ENCODE results near the gene C17orf113. TPM values are rescaled to one million over a fixed set of nuclear protein-coding genes. Genes with fewer than 3 reads are reported as not detected.

C17orf113 gene
- polyA plus RNA-seq, 1 donor = 2.4 TPM

- H3K4me3 ChIP-seq (ENCODE audit: low read length) = no peak overlapping the region
- peaks cover 32% of the 10 kb centered on the region for H3K27me3 ChIP-seq (ENCODE audit: control insufficient read depth, insufficient read depth, low read length)
- no peak for DNase-seq
- WGBS (ENCODE audit: insufficient coverage, low lambda C conversion rate) = no CpG with 5 or more reads among the region's 3 CpGs
- H3K4me1 ChIP-seq (ENCODE audit: control insufficient read depth, insufficient read depth, low read length) = peaks cover 7% of the 10 kb centered on the region
- no peaks in the 10 kb centered on the region for H3K36me3 ChIP-seq (ENCODE audit: control insufficient read depth, insufficient read depth, low read length)
- no peak overlapping the region for H3K27ac ChIP-seq (ENCODE audit: low read length)
- peaks cover 2% of the 10 kb centered on the region for H3K9me3 ChIP-seq (ENCODE audit: control insufficient read depth, low read depth, low read length)
Measured at GRCh38 chr17:42071810-42072209, 21.4 kb upstream of the C17orf113 start.

- Histone ChIP-seq H3K4me3 (ENCODE audit: low read length) (no peak overlapping the region), H3K9me3 (ENCODE audit: control insufficient read depth, low read depth, low read length) (peaks cover 2% of the 10 kb centered on the region), H3K27me3 (ENCODE audit: control insufficient read depth, insufficient read depth, low read length) (peaks cover 32% of the 10 kb centered on the region), H3K36me3 (ENCODE audit: control insufficient read depth, insufficient read depth, low read length) (no peaks in the 10 kb centered on the region), H3K27ac (ENCODE audit: low read length) (no peak overlapping the region), H3K4me1 (ENCODE audit: control insufficient read depth, insufficient read depth, low read length) (peaks cover 7% of the 10 kb centered on the region)
- whole genome bisulfite sequencing (ENCODE audit: insufficient coverage, low lambda C conversion rate) = no CpG with 5 or more reads among the region's 3 CpGs
- no peak for DNase-seq
Measured at GRCh38 chr17:42068979-42069378, 18.6 kb upstream of the C17orf113 start.

GRCh38 chr17:42067371-42068091 is 17.1 kb upstream of the C17orf113 start:
- DNase-seq = peak in 1 of 2 donors; percentile 57
- WGBS (ENCODE audit: insufficient coverage, low lambda C conversion rate) = no CpG with 5 or more reads among the region's 12 CpGs
- no peak overlapping the region for H3K27ac ChIP-seq (ENCODE audit: low read length)
- no peaks in the 10 kb centered on the region for H3K36me3 ChIP-seq (ENCODE audit: control insufficient read depth, insufficient read depth, low read length)
- peaks cover 2% of the 10 kb centered on the region for H3K9me3 ChIP-seq (ENCODE audit: control insufficient read depth, low read depth, low read length)
- H3K27me3 ChIP-seq (ENCODE audit: control insufficient read depth, insufficient read depth, low read length) = peaks cover 19% of the 10 kb centered on the region
- H3K4me3 ChIP-seq (ENCODE audit: low read length) = no peak overlapping the region
- H3K4me1 ChIP-seq (ENCODE audit: control insufficient read depth, insufficient read depth, low read length) = peaks cover 4% of the 10 kb centered on the region

GRCh38 chr17:42065201-42065600 is 14.8 kb upstream of the C17orf113 start:
- no peaks in the 10 kb centered on the region for H3K27me3 ChIP-seq (ENCODE audit: control insufficient read depth, insufficient read depth, low read length)
- DNase-seq = no peak
- WGBS (ENCODE audit: insufficient coverage, low lambda C conversion rate) = no CpG with 5 or more reads among the region's 2 CpGs

DNA sequence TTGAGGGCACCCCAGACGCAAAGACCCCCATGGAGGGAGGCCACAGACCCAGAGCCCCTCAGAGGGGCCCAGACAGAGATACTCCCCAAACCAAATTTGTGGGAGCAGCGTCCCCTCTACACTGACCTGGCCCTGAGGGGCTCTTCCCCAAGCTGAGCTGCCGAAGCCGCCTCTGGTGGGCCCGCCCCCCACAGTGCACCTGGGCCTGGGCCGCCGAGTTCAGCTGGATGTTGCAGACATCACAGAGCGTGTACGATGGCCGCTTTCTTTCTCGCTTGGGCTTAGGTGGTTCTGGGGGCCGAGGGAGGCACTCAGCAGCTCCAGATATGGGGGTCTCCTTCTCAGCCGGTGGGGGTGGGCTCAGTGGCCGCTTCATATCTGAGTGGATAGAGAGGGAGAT is 12.3 kb upstream of the C17orf113 start:
- no peak overlapping the region for H3K27ac ChIP-seq (ENCODE audit: low read length)
- H3K9me3 ChIP-seq (ENCODE audit: control insufficient read depth, low read depth, low read length) = no peaks in the 10 kb centered on the region
- DNase-seq = no peak
- no CpG with 5 or more reads among the region's 14 CpGs for WGBS (ENCODE audit: insufficient coverage, low lambda C conversion rate)
- peaks cover 2% of the 10 kb centered on the region for H3K27me3 ChIP-seq (ENCODE audit: control insufficient read depth, insufficient read depth, low read length)
- peaks cover 4% of the 10 kb centered on the region for H3K4me1 ChIP-seq (ENCODE audit: control insufficient read depth, insufficient read depth, low read length)
- no peak overlapping the region for H3K4me3 ChIP-seq (ENCODE audit: low read length)
- H3K36me3 ChIP-seq (ENCODE audit: control insufficient read depth, insufficient read depth, low read length) = no peaks in the 10 kb centered on the region

More at GRCh38 chr17:42065201-42065600, 14.8 kb upstream of the C17orf113 start:
- Histone ChIP-seq H3K27ac (ENCODE audit: low read length) (no peak overlapping the region), H3K9me3 (ENCODE audit: control insufficient read depth, low read depth, low read length) (no peaks in the 10 kb centered on the region), H3K4me3 (ENCODE audit: low read length) (no peak overlapping the region), H3K4me1 (ENCODE audit: control insufficient read depth, insufficient read depth, low read length) (peaks cover 4% of the 10 kb centered on the region), H3K36me3 (ENCODE audit: control insufficient read depth, insufficient read depth, low read length) (no peaks in the 10 kb centered on the region)

GRCh38 chr17:42061646-42062487 is 11.5 kb upstream of the C17orf113 start:
- no peak overlapping the region for H3K27ac ChIP-seq (ENCODE audit: low read length)
- H3K36me3 ChIP-seq (ENCODE audit: control insufficient read depth, insufficient read depth, low read length) = no peaks in the 10 kb centered on the region
- no peaks in the 10 kb centered on the region for H3K9me3 ChIP-seq (ENCODE audit: control insufficient read depth, low read depth, low read length)
- H3K4me1 ChIP-seq (ENCODE audit: control insufficient read depth, insufficient read depth, low read length) = no peaks in the 10 kb centered on the region
- DNase-seq = no peak
- no peak overlapping the region for H3K4me3 ChIP-seq (ENCODE audit: low read length)
- WGBS (ENCODE audit: insufficient coverage, low lambda C conversion rate) = no CpG with 5 or more reads among the region's 5 CpGs
- peaks cover 2% of the 10 kb centered on the region for H3K27me3 ChIP-seq (ENCODE audit: control insufficient read depth, insufficient read depth, low read length)

DNA sequence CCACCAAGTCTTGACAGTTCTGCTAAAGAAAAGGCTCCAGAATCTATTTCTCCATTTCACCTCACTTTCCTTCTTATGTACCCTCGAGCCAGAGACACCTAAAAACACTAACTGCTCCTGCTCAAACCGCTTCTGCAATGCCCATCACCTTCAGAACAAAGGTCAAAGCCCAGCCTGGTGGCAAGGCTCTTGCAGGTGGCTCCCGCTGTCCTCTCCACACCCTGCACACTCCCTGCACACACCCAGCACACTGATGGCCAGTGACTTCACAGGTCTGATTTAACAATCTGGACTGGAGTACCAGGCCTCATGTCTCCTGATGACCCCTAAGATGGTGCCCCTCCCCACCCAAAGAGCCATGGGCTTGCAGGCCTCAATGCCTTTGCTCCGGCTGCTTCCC is 9.8 kb upstream of the C17orf113 start:
- Histone ChIP-seq H3K36me3 (ENCODE audit: control insufficient read depth, insufficient read depth, low read length) (no peaks in the 10 kb centered on the region), H3K27me3 (ENCODE audit: control insufficient read depth, insufficient read depth, low read length) (peaks cover 12% of the 10 kb centered on the region), H3K4me3 (ENCODE audit: low read length) (no peak overlapping the region), H3K9me3 (ENCODE audit: control insufficient read depth, low read depth, low read length) (no peaks in the 10 kb centered on the region), H3K4me1 (ENCODE audit: control insufficient read depth, insufficient read depth, low read length) (no peaks in the 10 kb centered on the region), H3K27ac (ENCODE audit: low read length) (no peak overlapping the region)
- no CpG with 5 or more reads among the region's 4 CpGs for WGBS (ENCODE audit: insufficient coverage, low lambda C conversion rate)
- DNase-seq = no peak

- Histone ChIP-seq H3K4me3 (ENCODE audit: low read length) (no peak overlapping the region), H3K4me1 (ENCODE audit: control insufficient read depth, insufficient read depth, low read length) (no peaks in the 10 kb centered on the region), H3K27me3 (ENCODE audit: control insufficient read depth, insufficient read depth, low read length) (peaks cover 16% of the 10 kb centered on the region), H3K27ac (ENCODE audit: low read length) (no peak overlapping the region), H3K36me3 (ENCODE audit: control insufficient read depth, insufficient read depth, low read length) (no peaks in the 10 kb centered on the region), H3K9me3 (ENCODE audit: control insufficient read depth, low read depth, low read length) (no peaks in the 10 kb centered on the region)
- no CpG with 5 or more reads among the region's 4 CpGs for WGBS (ENCODE audit: insufficient coverage, low lambda C conversion rate)
- DNase-seq = no peak
Measured at GRCh38 chr17:42059815-42060214, 9.4 kb upstream of the C17orf113 start.

DNA sequence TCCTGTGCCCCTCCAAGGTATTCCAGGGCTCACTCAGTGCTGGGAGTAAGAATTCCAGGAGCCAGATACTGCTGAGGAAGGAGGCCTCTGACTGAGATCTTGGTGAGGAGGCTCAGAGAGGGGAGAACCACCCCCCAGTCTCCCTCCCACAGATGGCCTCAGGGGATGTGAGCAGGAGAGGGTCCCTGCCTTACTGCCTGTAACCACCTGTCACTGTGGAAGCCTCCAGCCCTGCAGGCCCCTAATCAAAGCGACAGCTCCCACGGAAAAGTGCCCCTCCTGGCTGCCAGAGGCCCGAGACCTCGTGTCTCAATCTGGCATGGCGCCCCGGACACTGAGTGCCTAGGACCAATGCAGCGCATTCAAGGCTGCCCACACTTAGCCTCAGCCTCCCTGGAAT is 7.7 kb upstream of the C17orf113 start:
- Histone ChIP-seq H3K27me3 (ENCODE audit: control insufficient read depth, insufficient read depth, low read length) (peaks cover 31% of the 10 kb centered on the region), H3K9me3 (ENCODE audit: control insufficient read depth, low read depth, low read length) (no peaks in the 10 kb centered on the region), H3K27ac (ENCODE audit: low read length) (no peak overlapping the region)

GRCh38 chr17:42056635-42057034 is 6.2 kb upstream of the C17orf113 start:
- peaks cover 39% of the 10 kb centered on the region for H3K27me3 ChIP-seq (ENCODE audit: control insufficient read depth, insufficient read depth, low read length)
- DNase-seq = no peak
- H3K4me3 ChIP-seq (ENCODE audit: low read length) = no peak overlapping the region
- no peak overlapping the region for H3K27ac ChIP-seq (ENCODE audit: low read length)
- H3K9me3 ChIP-seq (ENCODE audit: control insufficient read depth, low read depth, low read length) = no peaks in the 10 kb centered on the region
- no peaks in the 10 kb centered on the region for H3K4me1 ChIP-seq (ENCODE audit: control insufficient read depth, insufficient read depth, low read length)
- no peaks in the 10 kb centered on the region for H3K36me3 ChIP-seq (ENCODE audit: control insufficient read depth, insufficient read depth, low read length)
- no CpG with 5 or more reads among the region's 3 CpGs for WGBS (ENCODE audit: insufficient coverage, low lambda C conversion rate)

More for the DNA sequence above, 7.7 kb upstream of the C17orf113 start:
- H3K4me3 ChIP-seq (ENCODE audit: low read length) = no peak overlapping the region
- H3K4me1 ChIP-seq (ENCODE audit: control insufficient read depth, insufficient read depth, low read length) = no peaks in the 10 kb centered on the region
- H3K36me3 ChIP-seq (ENCODE audit: control insufficient read depth, insufficient read depth, low read length) = no peaks in the 10 kb centered on the region
- DNase-seq = no peak
- no CpG with 5 or more reads among the region's 7 CpGs for WGBS (ENCODE audit: insufficient coverage, low lambda C conversion rate)

Measured in large intestine (tissue), 3 donors.